Ishikawa (cell line): Measurements from ENCODE around the gene ATP2B1.
A peak's percentile ranks its signal among the peaks of the same experiment; 100 is the strongest.

Experiments used
- CEBPB ChIP-seq: IDR thresholded peaks from 2 replicates; pipeline ENCODE4 v1.6.1; 2012
- CREB1 ChIP-seq: IDR thresholded peaks from 2 replicates; pipeline ENCODE4 v1.6.1; 2012; ENCODE audit warnings: low read depth
- EGR1 ChIP-seq: IDR thresholded peaks from 2 replicates; pipeline ENCODE4 v1.6.1; 2012
- EP300 ChIP-seq: IDR thresholded peaks from 2 replicates; pipeline ENCODE4 v1.6.1; 2012; ENCODE audit warnings: borderline replicate concordance
- FOXM1 ChIP-seq: IDR thresholded peaks from 2 replicates; pipeline ENCODE4 v1.6.1; 2012; ENCODE audit warnings: low read depth, borderline replicate concordance
- MAX ChIP-seq: IDR thresholded peaks from 2 replicates; pipeline ENCODE4 v1.6.1; 2012
- NFIC ChIP-seq: IDR thresholded peaks from 2 replicates; pipeline ENCODE4 v1.6.1; 2012
- RAD21 ChIP-seq: IDR thresholded peaks from 2 replicates; pipeline ENCODE4 v1.6.1; 2012; ENCODE audit warnings: low read depth
- TAF1 ChIP-seq: IDR thresholded peaks from 2 replicates; pipeline ENCODE4 v1.6.1; 2012; ENCODE audit warnings: low read depth, mild to moderate bottlenecking
- TCF12 ChIP-seq: IDR thresholded peaks from 2 replicates; pipeline ENCODE4 v1.6.1; 2012; ENCODE audit warnings: low read depth
- TEAD4 ChIP-seq: IDR thresholded peaks from 2 replicates; pipeline ENCODE4 v1.6.1; 2012
- YY1 ChIP-seq: IDR thresholded peaks from 2 replicates; pipeline ENCODE4 v1.6.1; 2012; ENCODE audit warnings: low read depth
- ZBTB7A ChIP-seq: IDR thresholded peaks from 2 replicates; pipeline ENCODE4 v1.6.1; 2012; ENCODE audit warnings: low read depth
- TF ChIP-seq, protein P1 (sequence below): IDR thresholded peaks from 2 replicates; pipeline ENCODE4 v1.6.1; 2012
- TF ChIP-seq, protein P2 (sequence below): IDR thresholded peaks from 2 replicates; pipeline ENCODE4 v1.6.1; 2012; ENCODE audit warnings: low read depth, mild to moderate bottlenecking

Gene ATP2B1

DNA sequence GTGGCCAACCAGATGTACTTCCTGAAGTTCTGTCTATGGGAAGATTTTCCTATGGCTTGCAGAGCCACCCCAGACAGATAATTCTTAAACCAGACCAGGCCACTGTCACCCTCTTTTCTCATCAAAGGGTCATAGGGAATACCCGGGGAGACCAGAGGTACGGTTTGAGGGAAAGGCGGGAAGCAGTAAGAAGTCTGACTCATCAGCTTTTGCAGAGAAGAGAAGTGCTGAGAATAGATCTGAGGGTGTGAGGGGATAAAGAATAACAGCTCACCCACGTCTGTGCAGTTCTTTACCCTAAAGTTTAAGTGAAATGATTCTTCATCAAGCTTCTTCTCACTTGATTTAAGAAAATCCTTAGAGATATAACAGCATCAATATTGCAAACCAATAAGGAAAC is 161.5 kb downstream of the ATP2B1 start:
- TF ChIP-seq TEAD4 (no peak), EGR1 (no peak), TAF1 (no peak), NFIC (no peak), RAD21 (no peak)
- TF ChIP-seq, protein P1, sequence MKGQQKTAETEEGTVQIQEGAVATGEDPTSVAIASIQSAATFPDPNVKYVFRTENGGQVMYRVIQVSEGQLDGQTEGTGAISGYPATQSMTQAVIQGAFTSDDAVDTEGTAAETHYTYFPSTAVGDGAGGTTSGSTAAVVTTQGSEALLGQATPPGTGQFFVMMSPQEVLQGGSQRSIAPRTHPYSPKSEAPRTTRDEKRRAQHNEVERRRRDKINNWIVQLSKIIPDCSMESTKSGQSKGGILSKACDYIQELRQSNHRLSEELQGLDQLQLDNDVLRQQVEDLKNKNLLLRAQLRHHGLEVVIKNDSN: no peak

DNA sequence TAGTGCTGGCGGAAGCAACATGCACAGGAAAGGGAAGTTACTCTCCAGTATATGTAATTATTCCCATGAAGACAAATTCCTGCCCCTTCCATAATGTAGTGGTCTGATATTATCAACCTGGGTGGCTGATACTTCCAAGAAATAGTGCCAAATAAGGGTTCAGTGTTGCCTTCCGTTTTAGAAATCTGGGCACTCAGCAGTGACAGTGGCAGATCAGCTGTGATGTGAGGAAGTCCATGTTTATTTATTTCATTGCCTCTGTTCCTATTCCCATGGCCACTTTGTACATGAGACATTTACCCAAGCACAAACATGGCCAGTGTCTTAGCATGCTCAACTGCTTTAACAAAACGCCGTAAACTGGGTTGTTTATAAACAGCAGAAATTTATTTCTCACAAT is 162.5 kb downstream of the ATP2B1 start:
- no peak for TF ChIP-seq RAD21
- no peak for TF ChIP-seq CEBPB
- no peak for TF ChIP-seq EP300
- no peak for TF ChIP-seq NFIC
- no peak for TF ChIP-seq TCF12
- no peak for TF ChIP-seq EGR1
- TF ChIP-seq YY1: no peak
- TF ChIP-seq CREB1: no peak
- no peak for TF ChIP-seq ZBTB7A
- TF ChIP-seq, protein P1: no peak
- TF ChIP-seq TEAD4: no peak
- TF ChIP-seq TAF1: no peak
- TF ChIP-seq MAX: no peak
- TF ChIP-seq FOXM1: no peak
- TF ChIP-seq, protein P2, sequence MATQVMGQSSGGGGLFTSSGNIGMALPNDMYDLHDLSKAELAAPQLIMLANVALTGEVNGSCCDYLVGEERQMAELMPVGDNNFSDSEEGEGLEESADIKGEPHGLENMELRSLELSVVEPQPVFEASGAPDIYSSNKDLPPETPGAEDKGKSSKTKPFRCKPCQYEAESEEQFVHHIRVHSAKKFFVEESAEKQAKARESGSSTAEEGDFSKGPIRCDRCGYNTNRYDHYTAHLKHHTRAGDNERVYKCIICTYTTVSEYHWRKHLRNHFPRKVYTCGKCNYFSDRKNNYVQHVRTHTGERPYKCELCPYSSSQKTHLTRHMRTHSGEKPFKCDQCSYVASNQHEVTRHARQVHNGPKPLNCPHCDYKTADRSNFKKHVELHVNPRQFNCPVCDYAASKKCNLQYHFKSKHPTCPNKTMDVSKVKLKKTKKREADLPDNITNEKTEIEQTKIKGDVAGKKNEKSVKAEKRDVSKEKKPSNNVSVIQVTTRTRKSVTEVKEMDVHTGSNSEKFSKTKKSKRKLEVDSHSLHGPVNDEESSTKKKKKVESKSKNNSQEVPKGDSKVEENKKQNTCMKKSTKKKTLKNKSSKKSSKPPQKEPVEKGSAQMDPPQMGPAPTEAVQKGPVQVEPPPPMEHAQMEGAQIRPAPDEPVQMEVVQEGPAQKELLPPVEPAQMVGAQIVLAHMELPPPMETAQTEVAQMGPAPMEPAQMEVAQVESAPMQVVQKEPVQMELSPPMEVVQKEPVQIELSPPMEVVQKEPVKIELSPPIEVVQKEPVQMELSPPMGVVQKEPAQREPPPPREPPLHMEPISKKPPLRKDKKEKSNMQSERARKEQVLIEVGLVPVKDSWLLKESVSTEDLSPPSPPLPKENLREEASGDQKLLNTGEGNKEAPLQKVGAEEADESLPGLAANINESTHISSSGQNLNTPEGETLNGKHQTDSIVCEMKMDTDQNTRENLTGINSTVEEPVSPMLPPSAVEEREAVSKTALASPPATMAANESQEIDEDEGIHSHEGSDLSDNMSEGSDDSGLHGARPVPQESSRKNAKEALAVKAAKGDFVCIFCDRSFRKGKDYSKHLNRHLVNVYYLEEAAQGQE: no peak

DNA sequence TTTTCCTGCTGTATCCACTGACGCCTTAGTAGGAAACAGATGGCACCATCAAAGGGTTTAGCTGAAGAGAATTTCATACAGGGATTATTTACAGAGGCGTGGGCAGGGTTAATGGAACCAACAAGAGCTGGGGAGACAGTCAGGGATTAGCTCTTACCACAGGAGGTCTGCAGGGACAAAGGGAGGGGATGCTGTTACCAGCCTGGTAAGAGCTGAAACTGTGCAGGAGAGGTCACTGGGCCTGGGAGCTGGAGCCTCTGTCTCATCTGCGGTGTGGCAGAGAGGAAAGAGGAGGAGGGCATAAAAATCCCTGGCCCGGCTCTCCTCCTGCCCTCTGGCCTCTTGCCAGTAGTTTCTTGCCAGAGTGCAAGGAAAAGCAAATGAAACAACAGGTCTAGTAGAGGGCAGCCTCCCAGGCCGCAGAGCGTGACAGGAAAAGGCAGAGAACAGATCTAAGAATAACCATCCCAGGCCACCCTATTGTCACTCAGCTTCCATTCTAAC is 163.9 kb downstream of the ATP2B1 start:
- TF ChIP-seq NFIC (peak; percentile 69), RAD21 (no peak), TAF1 (no peak)
- TF ChIP-seq, protein P2: no peak

DNA sequence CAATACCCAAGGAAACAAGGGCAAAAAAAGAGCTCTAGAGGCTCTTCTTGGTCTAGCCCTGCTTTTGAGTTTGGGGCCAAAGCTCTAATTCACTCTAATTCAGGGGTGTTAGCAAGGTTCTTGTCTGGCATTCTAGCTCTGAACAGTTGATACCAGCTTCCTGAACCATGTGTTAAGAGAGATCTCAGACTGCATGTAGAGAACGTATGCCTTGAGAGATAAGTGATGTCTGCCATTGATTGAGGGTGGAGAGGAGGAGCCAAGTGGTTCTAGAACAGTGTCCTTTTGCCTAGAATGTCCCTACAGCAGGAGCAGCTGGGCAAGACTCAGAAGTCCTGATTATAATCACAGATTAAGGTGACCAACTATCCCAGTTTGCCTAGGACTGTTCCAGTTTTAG is 164.6 kb downstream of the ATP2B1 start:
- TF ChIP-seq EP300 (no peak), YY1 (no peak), CREB1 (no peak), RAD21 (no peak), CEBPB (no peak), TAF1 (no peak), ZBTB7A (no peak)

GRCh38 chr12:89542912-89543592 is 165.6 kb downstream of the ATP2B1 start:
- TF ChIP-seq RAD21 (peak; percentile 94), TCF12 (no peak)

- TF ChIP-seq FOXM1: no peak
- no peak for TF ChIP-seq RAD21
- no peak for TF ChIP-seq MAX
- no peak for TF ChIP-seq TAF1
- TF ChIP-seq EP300: no peak
- TF ChIP-seq TEAD4: no peak
- TF ChIP-seq EGR1: no peak
- no peak for TF ChIP-seq TCF12
- TF ChIP-seq NFIC: no peak
- no peak for TF ChIP-seq ZBTB7A
- TF ChIP-seq, protein P2: no peak
- TF ChIP-seq, protein P1: no peak
- no peak for TF ChIP-seq YY1
- no peak for TF ChIP-seq CREB1
- no peak for TF ChIP-seq CEBPB
Observed at GRCh38 chr12:89542236-89542635, 166.4 kb downstream of the ATP2B1 start.
